Neuronal stem cell (in vitro differentiated cells): Measurements from ENCODE around the gene PDE10A.

Source experiments
- DNase-seq: peaks from one replicate; pipeline ENCODE4 v3.0.0-alpha.2; 2013; ENCODE audit warnings: low spot score
- H2AFZ ChIP-seq: one replicate; pipeline ENCODE4 v1.6.1; 2013; ENCODE audit warnings: mild to moderate bottlenecking, low read length, inconsistent platforms
- H2AK5ac ChIP-seq: 2 replicates; pipeline ENCODE4 v1.6.1; 2013; ENCODE audit warnings: low read depth, mild to moderate bottlenecking, inconsistent platforms, low read length, moderate library complexity, mixed read lengths
- H2BK120ac ChIP-seq: 2 replicates; pipeline ENCODE4 v1.6.1; 2013; ENCODE audit warnings: low read depth, mild to moderate bottlenecking, inconsistent platforms, low read length, moderate library complexity, mixed read lengths
- H2BK12ac ChIP-seq: one replicate; pipeline ENCODE4 v1.6.1; 2013; ENCODE audit warnings: low read length, inconsistent platforms
- H2BK15ac ChIP-seq: 2 replicates; pipeline ENCODE4 v1.6.1; 2013; ENCODE audit warnings: mild to moderate bottlenecking, low read length, inconsistent platforms, mixed read lengths
- H2BK5ac ChIP-seq: one replicate; pipeline ENCODE4 v1.6.1; 2013; ENCODE audit warnings: inconsistent platforms, mild to moderate bottlenecking, low read length, moderate library complexity
- H3K14ac ChIP-seq: one replicate; pipeline ENCODE4 v1.6.1; 2013; ENCODE audit warnings: low read length, inconsistent platforms
- H3K18ac ChIP-seq: 2 replicates; pipeline ENCODE4 v1.6.1; 2013; ENCODE audit warnings: low read length, inconsistent platforms
- H3K23ac ChIP-seq: 2 replicates; pipeline ENCODE4 v1.6.1; 2013; ENCODE audit warnings: low read depth, mild to moderate bottlenecking, mixed read lengths, low read length, inconsistent platforms; ENCODE audit not compliant: poor library complexity
- H3K27ac ChIP-seq: replicated peaks from 3 replicates; pipeline ENCODE4 v1.5.1; 2013; ENCODE audit warnings: low read length, inconsistent platforms
- H3K27me3 ChIP-seq, 3 experiments: 2 replicates each; pipeline ENCODE4 v1.6.1; 2013; ENCODE audit warnings: low read length in 3 of 3, mild to moderate bottlenecking in 2 of 3, inconsistent platforms in 1 of 3, low read depth in 1 of 3, mixed read lengths in 1 of 3, moderate library complexity in 1 of 3; ENCODE audit not compliant: control insufficient read depth in 3 of 3, insufficient read depth in 3 of 3
- H3K36me3 ChIP-seq, 2 donors: replicated peaks in 1 of 2; 2 replicates each; pipeline ENCODE4 v1.6.1; 2013; ENCODE audit warnings: low read length in 2 of 2; ENCODE audit not compliant: control insufficient read depth in 2 of 2, insufficient read depth in 2 of 2
- H3K4ac ChIP-seq: 2 replicates; pipeline ENCODE4 v1.6.1; 2013; ENCODE audit warnings: inconsistent platforms, mild to moderate bottlenecking, low read length, moderate library complexity
- H3K4me1 ChIP-seq, 2 donors: 1 replicate in 1 of 2; 2 replicates in 1 of 2; pipeline ENCODE4 v1.6.1; 2013; ENCODE audit warnings: low read length in 2 of 2, low read depth in 1 of 2; ENCODE audit not compliant: control insufficient read depth in 2 of 2, insufficient read depth in 1 of 2
- H3K4me2 ChIP-seq: one replicate; pipeline ENCODE4 v1.6.1; 2013; ENCODE audit warnings: mild to moderate bottlenecking, low read length, inconsistent platforms; ENCODE audit not compliant: insufficient read depth, poor library complexity, severe bottlenecking
- H3K4me3 ChIP-seq, 2 donors: 2 replicates each; pipeline ENCODE4 v1.5.1; 2013; ENCODE audit warnings: low read length in 2 of 2, mild to moderate bottlenecking in 2 of 2, inconsistent platforms in 1 of 2, moderate library complexity in 1 of 2
- H3K79me1 ChIP-seq: one replicate; pipeline ENCODE4 v1.6.1; 2013; ENCODE audit warnings: low read depth, mild to moderate bottlenecking, inconsistent platforms, low read length, moderate library complexity
- H3K9ac ChIP-seq: one replicate; pipeline ENCODE4 v1.6.1; 2013; ENCODE audit warnings: mild to moderate bottlenecking, low read depth, low read length, inconsistent platforms; ENCODE audit not compliant: poor library complexity
- H3K9me3 ChIP-seq, 2 donors: replicated peaks in 1 of 2; 2 replicates each; pipeline versions ENCODE3 to v1.6.1; 2013; ENCODE audit warnings: low read length in 2 of 2, mild to moderate bottlenecking in 2 of 2, inconsistent platforms in 1 of 2, low read depth in 1 of 2, mixed read lengths in 1 of 2, moderate library complexity in 1 of 2; ENCODE audit not compliant: control insufficient read depth in 2 of 2, insufficient read depth in 1 of 2
- H4K8ac ChIP-seq: one replicate; pipeline ENCODE4 v1.6.1; 2013; ENCODE audit warnings: low read depth, mild to moderate bottlenecking, inconsistent platforms, low read length, moderate library complexity
- H4K91ac ChIP-seq: one replicate; pipeline ENCODE4 v1.6.1; 2013; ENCODE audit warnings: low read length, low read depth, mild to moderate bottlenecking, inconsistent platforms; ENCODE audit not compliant: poor library complexity
- WGBS, 2 donors: extraction: QIAGEN DNeasy Blood & Tissue Kit; methylation state at CpG; one replicate each; pipeline ENCODE4 v1.1.7; 2013; ENCODE audit warnings: missing lambda C conversion rate in 2 of 2, mixed read lengths in 1 of 2; ENCODE audit not compliant: insufficient read length in 2 of 2, insufficient replicate concordance in 1 of 2; ENCODE audit errors: extremely low coverage in 2 of 2; 5-methylcytosine and 5-hydroxymethylcytosine counted together

Gene PDE10A

DNA sequence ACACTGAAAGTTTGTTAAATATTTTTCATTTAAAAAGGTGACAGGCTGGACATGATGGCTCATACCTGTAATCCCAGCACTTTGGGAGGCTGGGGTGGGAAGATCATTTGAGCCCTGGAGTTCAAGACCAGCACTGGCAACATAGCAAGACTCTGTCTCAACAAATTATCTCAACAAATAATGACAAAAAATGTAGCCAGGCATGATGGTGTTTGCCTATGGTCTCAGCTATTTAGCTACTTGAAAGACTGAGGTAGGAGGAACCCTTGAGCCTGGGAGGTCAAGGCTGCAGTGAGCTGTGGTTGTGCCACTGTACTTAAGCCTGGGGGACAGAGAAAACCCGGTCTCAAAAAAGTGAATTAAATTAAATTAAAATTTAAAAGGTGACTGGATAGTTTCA, 297.7 kb downstream of the PDE10A start:
- H2BK5ac ChIP-seq: no peak overlapping the region
- no peaks in the 10 kb centered on the region for H3K27me3 ChIP-seq
- H3K79me1 ChIP-seq: no peaks in the 10 kb centered on the region
- no peak overlapping the region for H3K23ac ChIP-seq
- no peak overlapping the region for H3K14ac ChIP-seq
- H3K9ac ChIP-seq: no peak overlapping the region
- no peak overlapping the region for H3K4me2 ChIP-seq
- H2AFZ ChIP-seq: no peak overlapping the region
- peaks cover 0 to 18% of the 10 kb centered on the region in 2 donors for H3K36me3 ChIP-seq
- H3K4ac ChIP-seq: no peak overlapping the region
- no peak overlapping the region for H2BK15ac ChIP-seq
- no peak overlapping the region for H4K91ac ChIP-seq
- H3K27ac ChIP-seq: no peak overlapping the region
- H2BK12ac ChIP-seq: no peak overlapping the region
- H2AK5ac ChIP-seq: no peak overlapping the region
- no peak overlapping the region for H3K4me3 ChIP-seq
- no peaks in the 10 kb centered on the region for H3K4me1 ChIP-seq
- H3K9me3 ChIP-seq: peaks cover 0 to 13% of the 10 kb centered on the region in 2 donors
- H3K18ac ChIP-seq: no peak overlapping the region
- no peak overlapping the region for H2BK120ac ChIP-seq
- DNase-seq: no peak
- WGBS, 2 donors: no CpG with 5 or more reads among the region's 1 CpG
- no peak overlapping the region for H4K8ac ChIP-seq

DNA sequence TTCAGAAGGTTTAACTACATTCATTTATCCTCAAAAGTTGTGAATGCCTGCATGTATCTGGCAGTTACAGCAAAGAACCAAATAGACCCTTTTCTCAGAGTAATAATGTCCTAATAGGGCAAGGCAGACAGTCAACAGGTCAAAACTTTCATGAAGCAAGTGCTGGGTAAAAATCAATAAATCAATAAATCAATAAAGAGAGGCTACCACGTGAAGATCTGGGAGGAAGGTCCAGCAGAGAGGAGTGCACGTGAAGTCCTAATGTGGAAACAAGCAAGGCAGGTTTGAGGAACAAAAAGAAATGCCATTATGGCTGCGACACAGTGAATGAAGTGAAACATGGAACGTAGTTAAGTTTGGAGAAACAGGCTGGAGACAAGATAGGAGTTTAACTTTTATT, 317.3 kb downstream of the PDE10A start:
- no peak overlapping the region for H2AFZ ChIP-seq
- no peak overlapping the region for H3K14ac ChIP-seq
- no peak overlapping the region for H3K4me3 ChIP-seq
- no peaks in the 10 kb centered on the region for H3K79me1 ChIP-seq
- H2AK5ac ChIP-seq: no peak overlapping the region
- no CpG with 5 or more reads among the region's 4 CpGs for WGBS, 2 donors
- H3K9ac ChIP-seq: no peak overlapping the region
- H3K23ac ChIP-seq: no peak overlapping the region
- no peak overlapping the region for H4K91ac ChIP-seq
- no peaks in the 10 kb centered on the region for H3K27me3 ChIP-seq
- no peak overlapping the region for H3K4me2 ChIP-seq
- no peak overlapping the region for H2BK15ac ChIP-seq
- no peak overlapping the region for H4K8ac ChIP-seq
- peaks cover 8 to 50% of the 10 kb centered on the region in 2 donors for H3K36me3 ChIP-seq
- peaks cover under 1 to 6% of the 10 kb centered on the region in 2 donors for H3K4me1 ChIP-seq
- H3K27ac ChIP-seq: no peak overlapping the region
- H3K4ac ChIP-seq: no peak overlapping the region
- H3K9me3 ChIP-seq: peaks cover 6 to 16% of the 10 kb centered on the region in 2 donors
- H2BK12ac ChIP-seq: no peak overlapping the region
- H2BK120ac ChIP-seq: no peak overlapping the region
- DNase-seq: no peak
- no peak overlapping the region for H2BK5ac ChIP-seq
- H3K18ac ChIP-seq: no peak overlapping the region

DNA sequence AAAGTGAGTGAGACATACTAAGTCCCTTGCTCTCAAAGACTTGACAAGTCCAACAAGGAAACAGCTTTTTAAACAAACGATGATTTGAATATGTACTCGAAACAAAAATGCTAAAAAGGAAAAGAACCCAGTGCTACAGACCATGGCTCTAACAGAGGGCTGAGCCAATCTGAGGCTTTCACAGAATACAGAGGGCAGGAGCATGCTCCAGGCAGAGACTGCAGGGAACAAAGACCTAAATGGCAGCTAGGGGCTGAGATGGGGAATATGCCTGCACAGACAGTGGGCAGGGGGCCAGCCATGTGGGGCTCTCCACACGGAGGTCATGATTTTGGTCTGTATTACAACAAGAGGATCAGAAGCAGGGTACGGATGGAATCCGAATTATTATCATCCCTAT, 322.5 kb downstream of the PDE10A start:
- Histone ChIP-seq H3K14ac (no peak overlapping the region), H3K36me3 (peaks cover 7 to 50% of the 10 kb centered on the region in 2 donors), H3K79me1 (no peaks in the 10 kb centered on the region), H3K18ac (no peak overlapping the region), H3K4me1 (peaks cover 4 to 12% of the 10 kb centered on the region in 2 donors), H2AFZ (peak overlapping the region; percentile 71), H3K4me3 (no peak overlapping the region), H3K27ac (no peak overlapping the region), H2BK12ac (no peak overlapping the region), H3K27me3 (no peaks in the 10 kb centered on the region), H3K9me3 (peaks cover 2 to 7% of the 10 kb centered on the region in 2 donors), H3K23ac (no peak overlapping the region), H2BK5ac (no peak overlapping the region), H2BK120ac (no peak overlapping the region), H4K8ac (no peak overlapping the region), H3K4ac (no peak overlapping the region), H2AK5ac (no peak overlapping the region), H2BK15ac (no peak overlapping the region), H3K9ac (no peak overlapping the region), H4K91ac (no peak overlapping the region), H3K4me2 (no peak overlapping the region)
- DNase-seq: no peak
- no CpG with 5 or more reads among the region's 5 CpGs for WGBS, 2 donors

DNA sequence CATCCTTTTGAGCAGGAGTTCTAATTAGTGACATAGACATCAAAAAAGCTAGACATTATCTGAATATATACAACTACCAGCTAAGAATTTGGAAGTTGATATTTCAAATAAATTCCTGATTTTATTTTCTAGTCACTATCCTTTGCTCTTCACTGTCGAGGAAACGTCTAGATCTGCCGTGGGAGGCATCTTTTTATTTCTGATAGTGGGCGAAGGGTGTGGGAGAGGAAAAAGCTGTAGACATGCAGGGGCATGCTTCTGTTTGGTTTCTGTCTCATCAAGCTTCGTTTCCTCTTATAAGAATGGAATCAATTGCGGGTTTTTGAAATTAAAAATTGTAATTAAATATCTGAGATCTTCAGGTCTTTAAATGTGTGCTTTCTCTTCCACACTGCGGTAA, 337.4 kb downstream of the PDE10A start:
- H3K14ac ChIP-seq: no peak overlapping the region
- peaks cover 0 to 35% of the 10 kb centered on the region in 2 donors for H3K36me3 ChIP-seq
- no peak overlapping the region for H2BK12ac ChIP-seq
- H3K27ac ChIP-seq: no peak overlapping the region
- no peak overlapping the region for H3K4me2 ChIP-seq
- no peak overlapping the region for H4K91ac ChIP-seq
- H4K8ac ChIP-seq: no peak overlapping the region
- H3K4ac ChIP-seq: no peak overlapping the region
- no peaks in the 10 kb centered on the region for H3K4me1 ChIP-seq
- H3K9ac ChIP-seq: no peak overlapping the region
- H2AFZ ChIP-seq: no peak overlapping the region
- no peaks in the 10 kb centered on the region for H3K79me1 ChIP-seq
- no CpG with 5 or more reads among the region's 7 CpGs for WGBS, 2 donors
- no peak overlapping the region for H3K4me3 ChIP-seq
- H3K27me3 ChIP-seq: no peaks in the 10 kb centered on the region
- H2BK120ac ChIP-seq: no peak overlapping the region
- H3K18ac ChIP-seq: no peak overlapping the region
- H3K9me3 ChIP-seq: peaks cover 13% of the 10 kb centered on the region in 2 donors
- H3K23ac ChIP-seq: no peak overlapping the region
- no peak overlapping the region for H2AK5ac ChIP-seq
- DNase-seq: no peak
- no peak overlapping the region for H2BK5ac ChIP-seq
- no peak overlapping the region for H2BK15ac ChIP-seq
